ENCODE data around the gene IFITM5. TPM values are rescaled to one million over a fixed set of nuclear protein-coding genes. Genes with fewer than 3 reads are reported as not detected.
A peak's percentile ranks its signal among the peaks of the same experiment; 100 is the strongest.

IFITM5 gene
- total RNA-seq, 1 experiment from 2014 or later: not detected

GRCh38 chr11:299951-300735 lies 817 bp upstream of the IFITM5 start:
- H3K4me1 Mint-ChIP-seq: peaks cover 37 to 52% of the 10 kb centered on the region in 2 experiments
- H2BK20ac ChIP-seq (ENCODE audit: low read depth, low read length, poor library complexity, severe bottlenecking): no peak overlapping the region
- H3K4me1 ChIP-seq (ENCODE audit: insufficient read depth, low read length): peaks cover 4% of the 10 kb centered on the region; the same call in 1 of the 2 replicates
- no peak overlapping the region for H2BK15ac ChIP-seq (ENCODE audit: low read depth, low read length)
- no peak overlapping the region for H3K27ac ChIP-seq (ENCODE audit: insufficient read length, low read depth, low read length)
- no peak overlapping the region for H2BK120ac ChIP-seq (ENCODE audit: low read depth, low read length, poor library complexity, severe bottlenecking)
- WGBS (ENCODE audit: extremely low coverage, insufficient read length, low lambda C conversion rate): no CpG with 5 or more reads among the region's 20 CpGs
- peaks cover 1 to 13% (median 7%) of the 10 kb centered on the region in 3 experiments; a peak in 6 of 7 replicates for H3K36me3 Mint-ChIP-seq (ENCODE audit: insufficient read depth in 1 of 3, low read depth in 3 of 3)
- H3K4me2 ChIP-seq (ENCODE audit: insufficient read depth, insufficient read length, low read length): no peak overlapping the region
- H3K4ac ChIP-seq (ENCODE audit: low read depth, low read length): no peak overlapping the region
- H3T11ph ChIP-seq (ENCODE audit: low read length): no peak overlapping the region
- H3K27me3 ChIP-seq (ENCODE audit: insufficient read depth, low read length): no peaks in the 10 kb centered on the region
- H2AK5ac ChIP-seq (ENCODE audit: insufficient read length, low read length): no peak overlapping the region
- no peak overlapping the region for H2BK12ac ChIP-seq (ENCODE audit: insufficient read length, low read depth, low read length)
- H4K91ac ChIP-seq (ENCODE audit: insufficient read length, low read depth, low read length): no peak overlapping the region
- H3K79me2 ChIP-seq (ENCODE audit: insufficient read depth, low read length): no peaks in the 10 kb centered on the region
- no peak overlapping the region for H2BK5ac ChIP-seq (ENCODE audit: insufficient read length, low read length)
- no peak overlapping the region for H3K23ac ChIP-seq (ENCODE audit: insufficient read length, low read depth, low read length)
- H3K27ac Mint-ChIP-seq: peak overlapping the region; percentile 22 to 81 (median 38); a peak in 4 of 7 replicates
- H2AFZ ChIP-seq (ENCODE audit: low read length): no peak overlapping the region
- no peak overlapping the region for H4K5ac ChIP-seq (ENCODE audit: insufficient read length, low read depth, low read length)
- H3K9me3 Mint-ChIP-seq: peaks cover 2 to 10% of the 10 kb centered on the region in 2 experiments; a peak in 3 of 5 replicates
- H3K14ac ChIP-seq (ENCODE audit: insufficient read depth, low read length): no peak overlapping the region; the same call in 1 of the 2 replicates
- peak; percentile 79 for DNase-seq
- no peaks in the 10 kb centered on the region for H3K23me2 ChIP-seq (ENCODE audit: insufficient read length, low read depth, low read length, poor library complexity, severe bottlenecking)
- H3K27me3 Mint-ChIP-seq (ENCODE audit: low read depth): no peaks in the 10 kb centered on the region
- H4K8ac ChIP-seq (replicated peaks; ENCODE audit: insufficient read length, low read depth, low read length): no peak overlapping the region
- no peak overlapping the region for H3K9ac ChIP-seq (ENCODE audit: extremely low read depth, insufficient read length, low read length)
- H3K18ac ChIP-seq (ENCODE audit: insufficient read length, low read depth, low read length): no peak overlapping the region
- peak overlapping the region in 1 of 2 experiments; percentile 25; a peak in 2 of 5 replicates for H3K4me3 Mint-ChIP-seq
- no peaks in the 10 kb centered on the region for H3K79me1 ChIP-seq (ENCODE audit: insufficient read depth, low read depth, low read length, poor library complexity, severe bottlenecking)
- no peak overlapping the region for H3K56ac ChIP-seq (ENCODE audit: insufficient read length, low read depth, low read length)
- H3K9me3 ChIP-seq (ENCODE audit: control insufficient read depth, low read depth, low read length): no peaks in the 10 kb centered on the region
- peak; percentile 54 for TF ChIP-seq CTCF (conservative IDR thresholded peaks at IDR 0.05)
- no peaks in the 10 kb centered on the region for H4K20me1 ChIP-seq (ENCODE audit: control insufficient read depth, insufficient read depth, insufficient read length)
